ENCODE data around the gene SEMA5B. TPM values are rescaled to one million over a fixed set of nuclear protein-coding genes. Genes with fewer than 3 reads are reported as not detected.

SEMA5B gene
- polyA plus RNA-seq, 1 donor from 2014 or later, result 7.0 TPM

GRCh38 chr3:123066599-123066895 is 39.0 kb upstream of the SEMA5B start:
- peak overlapping the region; percentile 40 for H3K4me2 ChIP-seq (ENCODE audit: low read length)
- TF ChIP-seq MXI1 (conservative IDR thresholded peaks at IDR 0.05; ENCODE audit: poor library complexity, severe bottlenecking) (no peak), RAD21 (conservative IDR thresholded peaks at IDR 0.05) (no peak), EP300 (conservative IDR thresholded peaks at IDR 0.05; ENCODE audit: poor library complexity, severe bottlenecking) (no peak), EZH2 (IDR thresholded peaks at IDR 0.05; ENCODE audit: borderline replicate concordance, insufficient read depth, low read length, poor library complexity, severe bottlenecking) (no peak), SMC3 (conservative IDR thresholded peaks at IDR 0.05; ENCODE audit: poor library complexity) (no peak), POLR2AphosphoS5 (IDR thresholded peaks at IDR 0.05) (no peak), TAF1 (IDR thresholded peaks at IDR 0.05; ENCODE audit: low read depth) (no peak)
- TF ChIP-seq, protein P1, sequence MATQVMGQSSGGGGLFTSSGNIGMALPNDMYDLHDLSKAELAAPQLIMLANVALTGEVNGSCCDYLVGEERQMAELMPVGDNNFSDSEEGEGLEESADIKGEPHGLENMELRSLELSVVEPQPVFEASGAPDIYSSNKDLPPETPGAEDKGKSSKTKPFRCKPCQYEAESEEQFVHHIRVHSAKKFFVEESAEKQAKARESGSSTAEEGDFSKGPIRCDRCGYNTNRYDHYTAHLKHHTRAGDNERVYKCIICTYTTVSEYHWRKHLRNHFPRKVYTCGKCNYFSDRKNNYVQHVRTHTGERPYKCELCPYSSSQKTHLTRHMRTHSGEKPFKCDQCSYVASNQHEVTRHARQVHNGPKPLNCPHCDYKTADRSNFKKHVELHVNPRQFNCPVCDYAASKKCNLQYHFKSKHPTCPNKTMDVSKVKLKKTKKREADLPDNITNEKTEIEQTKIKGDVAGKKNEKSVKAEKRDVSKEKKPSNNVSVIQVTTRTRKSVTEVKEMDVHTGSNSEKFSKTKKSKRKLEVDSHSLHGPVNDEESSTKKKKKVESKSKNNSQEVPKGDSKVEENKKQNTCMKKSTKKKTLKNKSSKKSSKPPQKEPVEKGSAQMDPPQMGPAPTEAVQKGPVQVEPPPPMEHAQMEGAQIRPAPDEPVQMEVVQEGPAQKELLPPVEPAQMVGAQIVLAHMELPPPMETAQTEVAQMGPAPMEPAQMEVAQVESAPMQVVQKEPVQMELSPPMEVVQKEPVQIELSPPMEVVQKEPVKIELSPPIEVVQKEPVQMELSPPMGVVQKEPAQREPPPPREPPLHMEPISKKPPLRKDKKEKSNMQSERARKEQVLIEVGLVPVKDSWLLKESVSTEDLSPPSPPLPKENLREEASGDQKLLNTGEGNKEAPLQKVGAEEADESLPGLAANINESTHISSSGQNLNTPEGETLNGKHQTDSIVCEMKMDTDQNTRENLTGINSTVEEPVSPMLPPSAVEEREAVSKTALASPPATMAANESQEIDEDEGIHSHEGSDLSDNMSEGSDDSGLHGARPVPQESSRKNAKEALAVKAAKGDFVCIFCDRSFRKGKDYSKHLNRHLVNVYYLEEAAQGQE (IDR thresholded peaks at IDR 0.05; ENCODE audit: borderline replicate concordance), result no peak
- TF ChIP-seq, protein P2, sequence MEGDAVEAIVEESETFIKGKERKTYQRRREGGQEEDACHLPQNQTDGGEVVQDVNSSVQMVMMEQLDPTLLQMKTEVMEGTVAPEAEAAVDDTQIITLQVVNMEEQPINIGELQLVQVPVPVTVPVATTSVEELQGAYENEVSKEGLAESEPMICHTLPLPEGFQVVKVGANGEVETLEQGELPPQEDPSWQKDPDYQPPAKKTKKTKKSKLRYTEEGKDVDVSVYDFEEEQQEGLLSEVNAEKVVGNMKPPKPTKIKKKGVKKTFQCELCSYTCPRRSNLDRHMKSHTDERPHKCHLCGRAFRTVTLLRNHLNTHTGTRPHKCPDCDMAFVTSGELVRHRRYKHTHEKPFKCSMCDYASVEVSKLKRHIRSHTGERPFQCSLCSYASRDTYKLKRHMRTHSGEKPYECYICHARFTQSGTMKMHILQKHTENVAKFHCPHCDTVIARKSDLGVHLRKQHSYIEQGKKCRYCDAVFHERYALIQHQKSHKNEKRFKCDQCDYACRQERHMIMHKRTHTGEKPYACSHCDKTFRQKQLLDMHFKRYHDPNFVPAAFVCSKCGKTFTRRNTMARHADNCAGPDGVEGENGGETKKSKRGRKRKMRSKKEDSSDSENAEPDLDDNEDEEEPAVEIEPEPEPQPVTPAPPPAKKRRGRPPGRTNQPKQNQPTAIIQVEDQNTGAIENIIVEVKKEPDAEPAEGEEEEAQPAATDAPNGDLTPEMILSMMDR (IDR thresholded peaks at IDR 0.05; ENCODE audit: poor library complexity, severe bottlenecking), result no peak
- no peaks in the 10 kb centered on the region for H3K36me3 ChIP-seq (ENCODE audit: insufficient read depth, low read length)
- peak overlapping the region; percentile 87 for H2AFZ ChIP-seq (ENCODE audit: low read depth, low read length)
- no peak overlapping the region for H3K9ac ChIP-seq (ENCODE audit: low read length)
- no peaks in the 10 kb centered on the region for H3K79me2 ChIP-seq (replicated peaks; ENCODE audit: insufficient read depth, low read length)
- no peaks in the 10 kb centered on the region for H4K20me1 ChIP-seq (ENCODE audit: insufficient read depth)
- H3K27me3 ChIP-seq (ENCODE audit: insufficient read depth, low read depth, low read length), result peaks cover 17% of the 10 kb centered on the region
- no peaks in the 10 kb centered on the region for H3K9me3 ChIP-seq (ENCODE audit: low read length)
- H3F3A ChIP-seq (ENCODE audit: insufficient read depth, low read length, poor library complexity, severe bottlenecking), result no peaks in the 10 kb centered on the region
- no peak overlapping the region for H3K27ac ChIP-seq (ENCODE audit: low read length)
- peak overlapping the region; percentile 97 for H3K4me3 ChIP-seq (ENCODE audit: low read length)
- H3K9me2 ChIP-seq (ENCODE audit: insufficient read depth, low read length), result no peaks in the 10 kb centered on the region

GRCh38 chr3:123064914-123065313 is 37.4 kb upstream of the SEMA5B start:
- TF ChIP-seq POLR2AphosphoS5 (IDR thresholded peaks at IDR 0.05) (no peak), EP300 (conservative IDR thresholded peaks at IDR 0.05; ENCODE audit: poor library complexity, severe bottlenecking) (no peak), MXI1 (conservative IDR thresholded peaks at IDR 0.05; ENCODE audit: poor library complexity, severe bottlenecking) (no peak), RAD21 (conservative IDR thresholded peaks at IDR 0.05) (no peak), SMC3 (conservative IDR thresholded peaks at IDR 0.05; ENCODE audit: poor library complexity) (no peak), EZH2 (IDR thresholded peaks at IDR 0.05; ENCODE audit: borderline replicate concordance, insufficient read depth, low read length, poor library complexity, severe bottlenecking) (no peak), TAF1 (IDR thresholded peaks at IDR 0.05; ENCODE audit: low read depth) (no peak)
- TF ChIP-seq, protein P1 (IDR thresholded peaks at IDR 0.05; ENCODE audit: borderline replicate concordance), result no peak
- TF ChIP-seq, protein P2 (IDR thresholded peaks at IDR 0.05; ENCODE audit: poor library complexity, severe bottlenecking), result no peak
- Histone ChIP-seq H4K20me1 (ENCODE audit: insufficient read depth) (no peaks in the 10 kb centered on the region), H3K9me3 (ENCODE audit: low read length) (no peaks in the 10 kb centered on the region), H3K4me2 (ENCODE audit: low read length) (no peak overlapping the region), H3K27me3 (ENCODE audit: insufficient read depth, low read depth, low read length) (peaks cover 17% of the 10 kb centered on the region), H3K79me2 (replicated peaks; ENCODE audit: insufficient read depth, low read length) (no peaks in the 10 kb centered on the region), H3F3A (ENCODE audit: insufficient read depth, low read length, poor library complexity, severe bottlenecking) (no peaks in the 10 kb centered on the region), H3K36me3 (ENCODE audit: insufficient read depth, low read length) (no peaks in the 10 kb centered on the region), H3K9ac (ENCODE audit: low read length) (no peak overlapping the region), H3K4me3 (ENCODE audit: low read length) (no peak overlapping the region), H3K27ac (ENCODE audit: low read length) (no peak overlapping the region), H3K9me2 (ENCODE audit: insufficient read depth, low read length) (no peaks in the 10 kb centered on the region), H2AFZ (ENCODE audit: low read depth, low read length) (no peak overlapping the region)
